ENCODE results near the gene TEC. TPM values are rescaled to one million over a fixed set of nuclear protein-coding genes. Genes with fewer than 3 reads are reported as not detected.
"Not testable (repeated sequence)": the region's sequence is repeated elsewhere in the genome, so short reads cannot be mapped to it uniquely, and the experiment has no call there.

Gene TEC
- total RNA-seq, 6 experiments from 2014 or later: 1.5 to 4.2 (median 3.0) TPM

GRCh38 chr4:48297256-48297846 is 27.7 kb upstream of the TEC start:
- no peaks in the 10 kb centered on the region for H3K9me3 ChIP-seq
- 90% methylated on average over 2 of the region's 2 CpGs for WGBS (ENCODE audit: insufficient coverage, low coverage, low lambda C conversion rate, missing lambda C conversion rate)
- no peaks in the 10 kb centered on the region for H3K4me1 ChIP-seq
- intact Hi-C loops (cut with DNase I): no loop called here
- TF ChIP-seq CTCF (IDR thresholded peaks at IDR 0.05): no peak
- no peak for TF ChIP-seq POLR2A (IDR thresholded peaks at IDR 0.05)
- ATAC-seq (no peak), DNase-seq (no peak)
- H3K36me3 ChIP-seq: peaks cover 0 to 1% (median 0%) of the 10 kb centered on the region in 4 donors
- no peak overlapping the region for H3K4me3 ChIP-seq
- no peaks in the 10 kb centered on the region for H3K27me3 ChIP-seq
- no peak overlapping the region for H3K27ac ChIP-seq

DNA sequence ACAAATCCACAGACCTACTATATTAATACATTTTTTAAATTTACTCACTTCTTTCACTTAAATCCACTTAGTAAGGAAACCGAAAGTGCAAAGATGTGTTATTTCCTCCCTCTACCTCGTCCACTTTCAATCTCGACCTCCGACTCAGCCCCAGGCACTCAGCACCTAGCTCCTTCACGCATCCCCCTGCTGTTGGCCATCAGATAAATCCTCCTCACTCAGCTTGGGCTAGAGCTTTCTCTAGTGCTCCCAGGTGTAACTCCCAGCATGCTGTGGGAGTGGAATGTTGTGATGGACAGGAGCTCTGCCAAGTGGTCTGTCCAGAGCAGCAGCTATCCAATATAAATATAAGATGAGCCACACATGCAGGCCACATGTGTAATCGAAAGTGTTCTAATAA is 26.7 kb upstream of the TEC start:
- Histone ChIP-seq H3K27me3 (no peaks in the 10 kb centered on the region), H3K36me3 (peaks cover 0 to 1% (median 0%) of the 10 kb centered on the region in 4 donors), H3K4me3 (no peak overlapping the region), H3K27ac (no peak overlapping the region), H3K9me3 (no peaks in the 10 kb centered on the region), H3K4me1 (no peaks in the 10 kb centered on the region)
- ATAC-seq: no peak
- intact Hi-C loops (cut with DNase I): no loop called here
- DNase-seq: no peak
- 69% methylated on average over 6 of the region's 6 CpGs for WGBS (ENCODE audit: insufficient coverage, low coverage, low lambda C conversion rate, missing lambda C conversion rate)
- TF ChIP-seq POLR2A (IDR thresholded peaks at IDR 0.05) (no peak), CTCF (IDR thresholded peaks at IDR 0.05) (no peak)

- no peak for TF ChIP-seq POLR2A (IDR thresholded peaks at IDR 0.05)
- no peak for TF ChIP-seq CTCF (IDR thresholded peaks at IDR 0.05)
- peaks cover 0 to 1% (median 0%) of the 10 kb centered on the region in 4 donors for H3K36me3 ChIP-seq
- DNase-seq (no peak), ATAC-seq (no peak)
- no peak overlapping the region for H3K4me3 ChIP-seq
- H3K9me3 ChIP-seq: no peaks in the 10 kb centered on the region
- H3K4me1 ChIP-seq: no peaks in the 10 kb centered on the region
- H3K27ac ChIP-seq: no peak overlapping the region
- intact Hi-C loops (cut with DNase I): no loop called here
- no peaks in the 10 kb centered on the region for H3K27me3 ChIP-seq
Measured at GRCh38 chr4:48295116-48295515, 25.5 kb upstream of the TEC start.

DNA sequence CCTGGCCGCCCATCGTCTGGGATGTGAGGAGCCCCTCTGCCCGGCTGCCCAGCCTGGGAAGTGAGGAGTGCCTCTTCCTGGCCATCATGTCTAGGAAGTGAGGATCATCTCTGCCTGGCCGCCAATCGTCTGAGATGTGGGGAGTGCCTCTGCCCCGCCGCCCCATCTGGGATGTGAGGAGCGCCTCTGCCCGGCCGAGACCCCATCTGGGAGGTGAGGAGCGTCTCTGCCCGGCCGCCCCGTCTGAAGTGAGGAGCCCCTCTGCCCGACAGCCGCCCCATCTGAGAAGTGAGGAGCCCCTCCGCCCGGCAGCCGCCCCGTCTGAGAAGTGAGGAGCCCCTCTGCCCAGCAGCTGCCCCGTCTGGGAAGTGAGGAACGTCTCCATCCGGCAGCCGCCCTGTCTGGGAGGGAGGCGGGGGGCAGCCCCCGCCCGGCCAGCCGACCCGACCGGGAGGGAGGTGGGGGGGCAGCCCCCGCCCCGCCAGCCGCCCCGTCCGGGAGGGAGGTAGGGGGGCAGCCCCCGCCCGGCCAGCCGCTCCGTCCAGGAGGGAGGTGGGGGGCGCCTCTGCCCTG is 22.7 kb upstream of the TEC start:
- intact Hi-C loops (cut with DNase I); DNase-seq; H3K27me3 ChIP-seq; H3K27ac ChIP-seq; H3K4me1 ChIP-seq; H3K36me3 ChIP-seq; H3K9me3 ChIP-seq; ATAC-seq; H3K4me3 ChIP-seq: not testable (repeated sequence)
- no CpG with 5 or more reads among the region's 40 CpGs for WGBS (ENCODE audit: insufficient coverage, low coverage, low lambda C conversion rate, missing lambda C conversion rate)

DNA sequence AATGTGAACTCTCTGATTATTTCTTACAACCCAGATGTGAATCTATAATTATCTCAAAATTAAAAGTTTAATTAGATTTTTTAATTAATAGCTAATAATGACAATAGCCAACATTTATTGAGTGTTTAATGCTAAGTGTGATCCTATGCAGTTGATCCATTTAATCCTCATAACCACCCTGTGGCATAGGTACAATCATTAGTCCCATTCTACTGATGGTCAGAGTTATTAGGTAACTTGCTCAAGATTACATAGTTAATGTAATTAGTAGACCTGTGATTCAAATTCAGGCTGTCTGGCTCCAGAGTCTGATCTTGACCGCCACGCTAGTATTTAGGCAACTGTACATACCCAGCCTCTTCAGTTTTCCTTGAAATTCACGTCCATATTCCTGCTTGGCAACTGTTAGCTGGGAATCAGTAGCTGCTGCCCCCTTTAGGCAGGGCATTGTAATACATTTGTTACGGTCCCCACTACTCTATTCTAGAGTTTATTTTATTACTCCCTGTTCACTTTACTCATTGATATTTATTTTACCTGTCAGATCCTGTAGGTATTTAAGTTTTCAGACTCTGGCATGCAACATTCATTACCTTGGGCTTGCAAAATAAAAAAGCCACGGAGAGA is 20.6 kb upstream of the TEC start:
- no peak overlapping the region for H3K27ac ChIP-seq
- intact Hi-C loops (cut with DNase I): no loop called here
- no peak for DNase-seq
- WGBS (ENCODE audit: insufficient coverage, low coverage, low lambda C conversion rate, missing lambda C conversion rate): 33% methylated on average over 5 of the region's 5 CpGs
- H3K27me3 ChIP-seq: no peaks in the 10 kb centered on the region
- peak; percentile 57 to 71 (median 67) for TF ChIP-seq CTCF (IDR thresholded peaks at IDR 0.05)
- no peak for TF ChIP-seq POLR2A (IDR thresholded peaks at IDR 0.05)
- H3K4me1 ChIP-seq: no peaks in the 10 kb centered on the region
- H3K4me3 ChIP-seq: no peak overlapping the region
- no peaks in the 10 kb centered on the region for H3K9me3 ChIP-seq
- peaks cover 0 to 1% (median 0%) of the 10 kb centered on the region in 4 donors for H3K36me3 ChIP-seq
- ATAC-seq: peak; percentile 72 to 81 (median 77)

- H3K4me1 ChIP-seq; H3K27me3 ChIP-seq; ATAC-seq; H3K36me3 ChIP-seq; intact Hi-C loops (cut with DNase I); H3K27ac ChIP-seq; DNase-seq; H3K9me3 ChIP-seq; H3K4me3 ChIP-seq: not testable (repeated sequence)
- WGBS (ENCODE audit: insufficient coverage, low coverage, low lambda C conversion rate, missing lambda C conversion rate): 95% methylated on average over 2 of the region's 2 CpGs
Measured at GRCh38 chr4:48286060-48286459, 16.4 kb upstream of the TEC start.

GRCh38 chr4:48285640-48286039 is 16.0 kb upstream of the TEC start:
- H3K4me1 ChIP-seq; H3K27me3 ChIP-seq; H3K36me3 ChIP-seq; DNase-seq; H3K27ac ChIP-seq; intact Hi-C loops (cut with DNase I); H3K9me3 ChIP-seq; ATAC-seq; H3K4me3 ChIP-seq: not testable (repeated sequence)
- 32% methylated on average over 3 of the region's 5 CpGs for WGBS (ENCODE audit: insufficient coverage, low coverage, low lambda C conversion rate, missing lambda C conversion rate)
